UCSD-AML1 (cell line): ENCODE measurements around the gene PRAC2.
A peak's percentile ranks its signal among the peaks of the same experiment; 100 is the strongest.

Source experiments
- DNase-seq: peaks from one replicate; lab custom pipeline; 2025; ENCODE audit not compliant: unreplicated experiment; lab: John Stamatoyannopoulos, UW

The PRAC2 gene

DNA sequence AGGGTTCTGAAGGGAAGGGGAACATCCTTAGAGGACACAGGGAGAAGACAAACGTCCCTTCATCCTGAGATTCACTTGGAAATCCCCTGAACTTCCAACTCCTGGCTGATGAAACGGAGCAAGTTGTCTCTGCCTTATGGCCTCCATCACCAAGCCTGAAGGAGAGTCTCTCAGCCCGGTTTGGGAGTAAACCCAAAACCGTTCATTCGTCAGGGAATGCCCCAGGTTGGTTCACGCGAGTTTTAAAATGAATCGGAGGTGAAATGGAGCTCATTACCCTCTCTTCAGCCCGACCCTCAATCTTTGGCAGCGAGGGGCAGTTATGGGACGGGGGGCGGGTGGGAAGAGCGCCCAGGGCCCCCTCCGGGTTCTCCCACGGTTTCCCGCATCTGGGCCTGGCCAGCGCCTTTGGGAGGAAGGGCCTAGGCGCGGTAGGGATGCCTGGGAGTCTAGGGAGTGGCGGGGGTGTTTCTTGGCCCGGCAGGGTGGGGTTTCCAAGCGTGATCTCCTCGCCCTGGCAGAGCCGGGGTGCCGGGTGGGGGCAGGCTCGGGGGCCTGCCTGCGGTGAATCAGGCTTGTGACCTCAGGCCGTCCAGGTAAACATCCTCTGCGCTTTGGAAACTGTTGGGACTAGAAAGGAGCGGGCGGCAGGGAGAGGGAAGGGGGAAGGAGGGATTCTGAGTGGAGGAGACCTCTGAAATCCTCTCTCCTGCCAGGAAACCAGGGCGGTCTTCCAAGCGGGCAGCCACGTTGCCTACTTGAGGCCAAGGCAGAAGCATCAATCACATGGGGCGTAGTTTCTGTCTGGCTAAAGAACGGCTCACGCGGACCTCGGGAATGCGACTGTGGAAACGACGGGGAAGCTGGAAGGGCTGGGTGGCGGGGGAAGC, 29.7 kb downstream of the PRAC2 start:
- DNase-seq, result no peak

DNA sequence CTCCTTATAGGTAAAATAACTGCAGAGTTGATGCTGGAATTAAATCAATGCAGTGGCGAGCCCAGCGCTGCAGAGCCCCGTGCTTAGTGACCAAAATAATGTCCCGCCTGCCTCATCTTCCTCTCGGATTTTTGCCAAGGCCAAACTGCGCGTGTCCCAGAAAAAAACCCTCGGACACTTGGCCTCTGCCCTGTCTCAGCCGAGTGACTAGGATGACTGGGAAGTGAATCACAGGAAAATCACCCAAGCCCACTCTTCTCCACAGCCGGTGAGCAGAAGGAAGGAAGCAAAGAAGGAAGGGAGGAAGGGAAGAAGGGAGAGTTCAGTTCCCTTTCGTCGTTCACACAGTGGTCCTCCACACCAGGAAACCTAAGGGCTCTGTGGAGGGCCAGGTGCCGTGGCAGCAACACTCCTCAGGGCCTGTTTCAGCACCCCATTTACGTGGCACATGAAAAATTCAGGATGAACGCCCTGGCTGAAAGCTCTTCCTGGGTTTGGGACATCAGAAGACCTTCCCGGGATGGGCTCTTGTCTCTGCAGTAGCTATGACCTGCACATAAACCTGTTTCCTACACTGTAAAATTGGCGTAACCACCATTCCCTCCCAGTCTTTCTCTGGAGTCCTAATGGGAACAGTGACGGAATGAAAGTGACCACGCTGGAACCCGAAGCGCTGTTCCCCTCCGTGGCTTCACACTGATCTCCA, 31.0 kb downstream of the PRAC2 start:
- DNase-seq, result no peak

DNA sequence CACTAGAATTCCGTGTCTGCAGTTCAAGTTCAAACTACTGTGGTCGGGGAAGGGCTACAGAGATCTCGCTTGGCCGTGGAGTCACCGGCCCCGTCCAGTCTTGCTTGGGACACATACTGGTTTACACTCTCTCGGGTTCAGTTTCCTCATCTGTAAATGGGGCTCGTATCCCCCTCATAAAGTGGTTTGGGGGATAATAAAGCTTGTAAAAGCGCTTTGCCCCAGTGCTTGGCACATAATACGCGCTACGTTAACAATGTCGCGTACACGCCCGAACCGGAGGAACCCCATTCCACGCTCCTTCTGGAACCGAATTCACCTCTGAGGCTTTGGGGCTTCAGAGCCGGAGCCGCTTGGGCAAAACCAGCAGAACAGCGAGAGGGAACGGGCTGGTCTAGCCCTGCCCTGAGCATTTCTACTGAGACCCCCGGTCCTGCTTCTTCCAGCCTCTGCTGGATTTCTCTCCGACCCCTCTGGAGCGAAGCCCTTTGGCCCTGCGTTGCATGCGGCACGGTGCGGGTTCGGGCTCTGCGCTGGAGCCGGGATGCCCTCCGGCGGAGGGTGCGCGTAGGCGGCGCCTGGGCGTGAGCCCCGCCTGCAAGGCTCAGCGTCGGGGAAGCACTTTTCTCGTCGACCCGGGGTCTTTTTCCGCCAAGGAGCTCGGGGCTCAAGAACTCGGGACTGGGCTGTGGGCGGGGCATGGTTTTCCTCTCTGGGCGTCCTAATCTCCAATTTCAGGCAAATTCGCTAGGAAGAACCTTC, 31.7 kb downstream of the PRAC2 start:
- DNase-seq, result no peak

DNA sequence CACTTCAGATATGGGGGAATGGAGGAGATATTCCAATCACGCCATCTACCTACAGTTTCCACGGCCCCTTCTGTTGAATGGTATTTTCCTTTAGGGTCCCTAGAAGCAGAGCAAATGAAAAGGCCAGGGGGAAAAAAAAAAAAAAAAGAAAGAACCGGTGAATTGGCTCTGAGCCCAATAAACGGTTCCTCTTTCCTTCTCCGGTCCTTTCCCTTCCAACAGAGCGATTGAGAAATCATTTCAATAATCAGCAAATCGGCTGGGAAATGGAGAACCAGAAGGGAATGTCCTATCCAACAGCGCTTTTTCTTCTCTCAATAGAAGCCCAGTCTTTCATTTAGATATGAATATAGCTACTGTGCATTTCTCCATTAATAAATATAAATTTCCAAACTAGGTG, 32.4 kb downstream of the PRAC2 start:
- DNase-seq, result no peak

DNA sequence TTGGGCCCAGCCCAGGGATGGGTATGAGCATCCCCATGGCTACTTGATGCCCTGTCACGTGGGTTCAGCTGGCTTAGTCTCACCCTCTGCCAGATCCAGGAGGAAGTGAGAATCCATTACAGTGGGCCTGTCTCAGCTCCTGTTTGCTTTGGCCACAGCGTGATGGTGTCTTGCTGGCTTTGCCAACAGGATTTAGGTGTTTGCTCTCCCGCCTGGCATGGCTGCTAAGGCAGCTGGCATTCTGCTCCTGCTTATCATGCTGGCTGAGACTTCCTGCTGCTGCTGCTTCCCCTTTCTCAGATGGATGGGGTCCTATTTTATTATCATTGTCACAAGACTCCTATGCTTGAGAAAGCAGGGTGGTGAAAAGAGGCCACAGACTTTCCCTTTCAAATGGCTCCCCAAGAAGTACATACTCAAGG, 33.9 kb downstream of the PRAC2 start:
- DNase-seq, result peak; percentile 29

DNA sequence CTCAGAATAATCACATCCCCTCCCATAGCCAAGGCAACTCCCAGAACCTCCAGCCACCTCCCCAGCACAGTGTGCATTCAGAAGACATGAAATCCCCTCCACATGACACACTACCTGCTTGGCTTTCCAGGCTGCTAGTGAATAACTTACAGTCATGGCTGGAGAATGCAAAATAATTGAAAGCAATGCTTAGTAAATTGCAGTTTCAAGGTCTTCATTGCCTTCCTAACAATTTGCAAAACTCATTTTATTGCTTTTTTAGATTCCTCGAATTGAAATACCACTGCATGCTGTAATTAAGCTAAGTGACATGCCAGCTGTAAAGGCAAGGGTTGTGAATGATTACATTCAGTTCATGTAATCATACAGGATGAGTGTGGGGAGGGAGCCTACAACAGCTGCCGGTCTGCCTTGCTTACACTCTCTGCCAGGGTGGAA, 34.6 kb downstream of the PRAC2 start:
- no peak for DNase-seq

DNA sequence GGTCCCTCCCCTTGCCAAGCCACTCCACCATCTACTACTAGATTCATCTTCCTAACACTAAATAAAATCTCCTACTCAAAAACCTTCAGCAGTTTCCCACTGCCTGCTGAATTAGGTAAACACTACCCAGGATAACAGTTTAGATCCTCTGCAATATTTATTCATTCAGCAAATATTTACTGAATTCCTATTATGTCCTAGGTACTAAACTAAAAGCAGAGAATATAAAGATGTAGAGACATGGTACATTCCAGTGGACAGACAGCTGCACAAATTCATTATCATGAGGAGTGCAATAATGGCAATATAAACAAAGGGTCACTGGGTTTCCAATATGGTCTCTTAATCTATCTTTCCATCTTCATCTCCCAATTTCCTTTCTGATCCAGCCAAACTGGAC, 36.3 kb downstream of the PRAC2 start:
- DNase-seq, result no peak

DNA sequence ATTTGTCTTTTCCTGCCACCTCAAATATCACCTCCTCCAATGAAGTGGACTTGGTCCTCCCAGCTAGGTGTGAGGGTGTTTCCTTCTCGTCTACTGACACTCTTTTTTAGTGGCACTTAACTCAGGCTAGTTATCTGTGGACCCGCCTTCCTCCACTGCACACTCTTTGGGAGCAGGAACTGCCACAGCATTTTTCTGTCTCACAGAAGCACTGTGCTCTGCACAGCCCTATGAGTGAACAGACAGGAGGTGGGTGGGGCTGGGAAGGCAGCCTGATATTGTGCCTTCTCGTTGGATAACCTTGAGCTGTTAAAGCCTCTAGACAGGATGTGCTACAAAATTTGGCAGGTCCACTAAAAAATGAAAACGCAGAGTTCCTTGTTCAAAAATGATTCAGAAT, 37.4 kb downstream of the PRAC2 start:
- no peak for DNase-seq

DNA sequence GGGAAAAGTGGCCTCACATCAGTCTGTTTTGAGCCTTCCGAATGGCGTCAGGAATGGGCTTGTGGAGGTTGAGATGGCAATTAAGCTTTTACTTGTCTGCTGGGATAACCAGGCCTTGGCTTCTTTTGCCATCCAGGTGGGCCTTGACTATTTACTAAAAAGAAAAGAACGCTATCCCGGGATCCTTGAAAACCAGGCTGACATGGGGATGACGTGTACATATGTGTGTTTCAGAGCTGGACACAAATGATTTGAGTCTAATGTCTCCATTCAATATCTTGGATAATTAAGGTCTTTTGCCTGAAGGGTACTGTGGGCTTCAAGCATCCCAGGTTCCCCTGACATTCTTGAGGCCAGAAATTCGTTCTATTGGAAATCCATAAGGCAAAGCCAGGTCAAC, 38.1 kb downstream of the PRAC2 start:
- no peak for DNase-seq

DNA sequence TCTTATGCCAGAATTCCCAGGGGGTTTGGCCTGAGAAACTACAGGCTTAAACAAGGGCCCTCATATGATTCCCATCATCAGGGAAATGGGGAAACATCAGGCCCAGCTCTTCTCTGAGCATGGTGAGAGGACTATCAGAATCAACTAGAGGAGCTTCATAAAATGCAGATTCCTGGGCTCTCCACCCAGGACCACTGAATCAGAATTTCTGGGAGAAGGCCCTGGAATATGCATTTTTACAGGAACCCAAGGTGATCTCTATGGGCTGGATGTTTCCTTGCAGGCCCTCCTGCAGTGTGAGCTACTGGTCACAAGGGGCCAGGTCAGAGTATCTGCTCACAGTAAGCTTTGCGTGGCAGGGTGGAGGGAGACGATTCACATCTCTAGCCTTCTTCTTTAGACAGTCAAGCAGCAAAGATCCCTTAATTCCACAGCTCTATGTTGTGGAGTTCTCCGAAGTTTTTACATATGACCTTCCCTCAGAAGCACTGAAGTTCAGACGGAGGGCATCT, 44.3 kb downstream of the PRAC2 start:
- DNase-seq, result no peak

DNA sequence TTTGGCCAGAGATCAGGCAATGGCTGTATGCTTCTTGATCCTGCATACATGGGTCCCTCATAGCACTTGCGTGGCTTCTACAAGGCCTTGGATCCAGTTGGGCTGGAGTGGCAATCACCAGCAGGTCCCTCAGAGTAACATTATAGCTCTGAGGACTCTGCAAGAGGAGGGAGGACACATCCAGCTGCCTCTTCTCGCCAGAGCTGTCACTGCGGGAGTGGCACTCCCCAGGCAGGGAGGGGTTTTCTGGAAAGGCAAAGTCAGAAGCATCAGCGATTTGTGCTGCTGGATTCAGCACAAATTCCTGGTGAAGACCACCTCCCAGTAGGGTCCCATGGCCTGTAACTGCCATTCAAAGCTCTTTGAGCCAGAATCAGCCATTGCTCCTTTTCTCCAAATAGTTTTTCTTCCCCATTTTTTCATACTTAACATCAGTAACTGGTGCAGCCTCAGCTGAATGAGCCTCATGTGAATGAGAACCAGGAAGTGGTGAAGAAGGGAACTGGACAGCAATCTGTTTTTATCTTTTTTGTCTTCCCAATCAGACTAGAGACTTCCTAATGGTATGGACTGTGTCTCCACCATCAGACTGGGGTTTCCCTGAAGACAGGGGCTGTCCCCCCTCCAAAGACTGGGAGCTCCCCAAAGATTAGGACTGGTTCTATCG, 46.2 kb downstream of the PRAC2 start:
- DNase-seq, result no peak

DNA sequence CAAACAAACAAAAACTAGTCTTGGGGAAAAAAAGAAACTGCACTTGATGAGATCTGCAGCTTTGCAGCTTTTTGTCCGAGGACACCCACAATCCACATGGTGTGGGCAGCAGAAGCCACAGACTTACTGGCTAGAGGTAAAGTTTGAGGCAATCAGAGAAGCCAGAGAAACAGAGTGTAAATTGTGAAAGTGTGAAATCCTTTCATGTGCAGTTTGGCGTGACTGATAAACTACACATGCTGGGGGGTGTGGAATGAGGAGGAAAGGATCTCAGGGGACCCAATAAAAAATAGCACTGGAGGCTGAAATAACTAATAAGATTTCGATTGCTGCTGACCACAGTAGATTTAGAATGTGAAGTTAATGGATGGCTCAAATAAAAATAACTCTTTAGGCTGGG, 48.0 kb downstream of the PRAC2 start:
- DNase-seq, result no peak

DNA sequence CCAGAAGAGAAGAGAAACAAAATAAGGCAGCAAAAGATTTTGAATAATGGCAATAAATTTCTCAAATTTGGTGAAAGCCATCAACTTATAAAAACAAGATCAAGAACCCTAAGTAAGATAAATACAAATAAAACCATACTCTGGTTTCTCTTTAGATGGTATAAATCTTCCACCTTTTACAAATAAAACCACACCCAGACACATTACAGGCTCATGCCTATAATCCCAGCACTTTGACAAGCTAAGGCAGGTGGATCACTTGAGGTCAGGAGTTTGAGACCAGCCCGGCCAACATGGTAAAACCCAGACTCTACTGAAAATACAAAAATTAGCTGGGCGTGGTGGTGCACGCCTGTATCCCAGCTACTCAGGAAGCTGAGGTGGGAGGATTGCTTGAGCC, 50.3 kb downstream of the PRAC2 start:
- no peak for DNase-seq
